Hepatocyte (in vitro differentiated cells): ENCODE measurements around the gene PPM1H. TPM values are rescaled to one million over a fixed set of nuclear protein-coding genes. Genes with fewer than 3 reads are reported as not detected.

Source experiments
- DNase-seq: peaks from one replicate; pipeline ENCODE4 v3.0.0-alpha.2; 2016; ENCODE audit warnings: low spot score
- H2AFZ ChIP-seq: fragments of 200-600 bp; sonication (generic); 2 replicates; pipeline ENCODE4 v1.6.0; 2016; ENCODE audit warnings: antibody characterized with exemption, mild to moderate bottlenecking
- H3K27ac ChIP-seq: fragments of 200-600 bp; sonication (generic); 2 replicates; pipeline ENCODE4 v1.5.1; 2016; ENCODE audit warnings: mild to moderate bottlenecking
- H3K27me3 ChIP-seq: fragments of 200-600 bp; sonication (generic); 2 replicates; pipeline ENCODE4 v1.6.1; 2016
- H3K36me3 ChIP-seq: fragments of 200-600 bp; sonication (generic); replicated peaks from 2 replicates; pipeline ENCODE4 v1.5.1; 2016; ENCODE audit warnings: low read depth; ENCODE audit not compliant: insufficient read depth
- H3K4me1 ChIP-seq: fragments of 200-600 bp; sonication (generic); 2 replicates; pipeline ENCODE4 v1.5.1; 2016; ENCODE audit warnings: mild to moderate bottlenecking, moderate library complexity; ENCODE audit not compliant: insufficient read depth
- H3K4me2 ChIP-seq: fragments of 200-600 bp; sonication (generic); 2 replicates; pipeline ENCODE4 v1.6.0; 2016
- H3K4me3 ChIP-seq: fragments of 200-600 bp; sonication (generic); 2 replicates; pipeline ENCODE4 v1.5.1; 2016; ENCODE audit warnings: mild to moderate bottlenecking
- H3K79me2 ChIP-seq: fragments of 200-600 bp; sonication (generic); 2 replicates; pipeline ENCODE4 v1.6.0; 2017; ENCODE audit warnings: mild to moderate bottlenecking
- H3K9me2 ChIP-seq: fragments of 200-600 bp; sonication (generic); replicated peaks from 2 replicates; pipeline ENCODE4 v1.6.0; 2017; ENCODE audit warnings: mild to moderate bottlenecking; ENCODE audit not compliant: insufficient read depth
- H3K9me3 ChIP-seq: fragments of 200-600 bp; sonication (generic); 2 replicates; pipeline ENCODE4 v1.5.1; 2016; ENCODE audit warnings: low read depth, mild to moderate bottlenecking
- H4K20me1 ChIP-seq: fragments of 200-600 bp; sonication (generic); 2 replicates; pipeline ENCODE4 v1.6.0; 2016; ENCODE audit warnings: mild to moderate bottlenecking; ENCODE audit not compliant: insufficient read depth, poor library complexity, severe bottlenecking
- EZH2 ChIP-seq: fragments of 200-600 bp; sonication (generic); IDR thresholded peaks from 2 replicates; pipeline ENCODE4 v1.6.1; 2016; ENCODE audit warnings: antibody characterized with exemption, mild to moderate bottlenecking, borderline replicate concordance
- EZH2phosphoT487 ChIP-seq: fragments of 200-600 bp; sonication (generic); IDR thresholded peaks from one replicate; pipeline ENCODE4 v1.6.1; 2018; ENCODE audit warnings: antibody characterized with exemption, mild to moderate bottlenecking, low read depth, moderate library complexity; ENCODE audit not compliant: unreplicated experiment, severe bottlenecking
- WGBS: methylation state at CpG from one replicate; pipeline ENCODE4 v1.1.6; 2016; ENCODE audit warnings: low lambda C conversion rate; ENCODE audit errors: missing lambda C conversion rate; 5-methylcytosine and 5-hydroxymethylcytosine counted together
- polyA plus RNA-seq: library from polyadenylated mRNA; unstranded; fragments of >200 nt; fragmentation: Nextera tagmentation; extraction: Ambion mirVana; gene quantifications from 2 replicates; pipeline ENCODE4 v1.2.1, GENCODE V29; 2016
- total RNA-seq: library from RNA; depleted of rRNA; stranded (reverse); fragments of >200 nt; gene quantifications from 2 replicates; pipeline ENCODE4 v1.2.3, GENCODE V29; 2014
- TF ChIP-seq, protein P1 (sequence below): fragments of 200-600 bp; sonication (generic); IDR thresholded peaks from 2 replicates; pipeline ENCODE4 v1.5.1; 2016; ENCODE audit warnings: antibody characterized with exemption, mild to moderate bottlenecking; ENCODE audit not compliant: poor library complexity

PPM1H gene
- total and polyA plus RNA-seq, 2 experiments from 2014 or later = 9.2 to 21.8 TPM

DNA sequence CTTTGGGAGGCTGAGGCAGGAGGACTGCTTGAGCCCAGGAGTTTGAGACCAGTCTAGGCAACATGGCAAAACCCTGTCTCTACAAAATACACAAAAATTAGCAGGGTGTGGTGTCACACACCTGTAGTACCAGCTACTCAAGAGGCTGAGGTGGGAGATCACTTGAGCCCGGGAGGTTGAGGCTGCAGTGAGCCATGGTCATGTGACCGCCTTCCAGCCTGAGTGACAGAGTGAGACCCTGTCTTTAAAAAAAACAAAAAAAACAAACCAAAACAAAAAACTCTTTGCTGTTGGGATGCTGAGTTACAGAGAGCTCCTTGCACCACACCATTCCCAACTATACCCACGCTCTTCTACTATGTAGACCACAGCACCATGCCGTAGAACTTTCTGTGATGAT, 221.2 kb downstream of the PPM1H start:
- Histone ChIP-seq H3K27ac (no peak overlapping the region), H3K9me3 (no peaks in the 10 kb centered on the region), H3K4me3 (no peak overlapping the region), H3K9me2 (no peaks in the 10 kb centered on the region), H3K4me1 (peaks cover 16% of the 10 kb centered on the region), H3K27me3 (no peaks in the 10 kb centered on the region), H2AFZ (no peak overlapping the region), H3K36me3 (no peaks in the 10 kb centered on the region), H4K20me1 (no peaks in the 10 kb centered on the region), H3K79me2 (no peaks in the 10 kb centered on the region), H3K4me2 (no peak overlapping the region)
- DNase-seq = no peak
- TF ChIP-seq EZH2 (no peak), EZH2phosphoT487 (no peak)
- TF ChIP-seq, protein P1, sequence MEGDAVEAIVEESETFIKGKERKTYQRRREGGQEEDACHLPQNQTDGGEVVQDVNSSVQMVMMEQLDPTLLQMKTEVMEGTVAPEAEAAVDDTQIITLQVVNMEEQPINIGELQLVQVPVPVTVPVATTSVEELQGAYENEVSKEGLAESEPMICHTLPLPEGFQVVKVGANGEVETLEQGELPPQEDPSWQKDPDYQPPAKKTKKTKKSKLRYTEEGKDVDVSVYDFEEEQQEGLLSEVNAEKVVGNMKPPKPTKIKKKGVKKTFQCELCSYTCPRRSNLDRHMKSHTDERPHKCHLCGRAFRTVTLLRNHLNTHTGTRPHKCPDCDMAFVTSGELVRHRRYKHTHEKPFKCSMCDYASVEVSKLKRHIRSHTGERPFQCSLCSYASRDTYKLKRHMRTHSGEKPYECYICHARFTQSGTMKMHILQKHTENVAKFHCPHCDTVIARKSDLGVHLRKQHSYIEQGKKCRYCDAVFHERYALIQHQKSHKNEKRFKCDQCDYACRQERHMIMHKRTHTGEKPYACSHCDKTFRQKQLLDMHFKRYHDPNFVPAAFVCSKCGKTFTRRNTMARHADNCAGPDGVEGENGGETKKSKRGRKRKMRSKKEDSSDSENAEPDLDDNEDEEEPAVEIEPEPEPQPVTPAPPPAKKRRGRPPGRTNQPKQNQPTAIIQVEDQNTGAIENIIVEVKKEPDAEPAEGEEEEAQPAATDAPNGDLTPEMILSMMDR = no peak
- 85% methylated on average over 4 of the region's 4 CpGs for WGBS

DNA sequence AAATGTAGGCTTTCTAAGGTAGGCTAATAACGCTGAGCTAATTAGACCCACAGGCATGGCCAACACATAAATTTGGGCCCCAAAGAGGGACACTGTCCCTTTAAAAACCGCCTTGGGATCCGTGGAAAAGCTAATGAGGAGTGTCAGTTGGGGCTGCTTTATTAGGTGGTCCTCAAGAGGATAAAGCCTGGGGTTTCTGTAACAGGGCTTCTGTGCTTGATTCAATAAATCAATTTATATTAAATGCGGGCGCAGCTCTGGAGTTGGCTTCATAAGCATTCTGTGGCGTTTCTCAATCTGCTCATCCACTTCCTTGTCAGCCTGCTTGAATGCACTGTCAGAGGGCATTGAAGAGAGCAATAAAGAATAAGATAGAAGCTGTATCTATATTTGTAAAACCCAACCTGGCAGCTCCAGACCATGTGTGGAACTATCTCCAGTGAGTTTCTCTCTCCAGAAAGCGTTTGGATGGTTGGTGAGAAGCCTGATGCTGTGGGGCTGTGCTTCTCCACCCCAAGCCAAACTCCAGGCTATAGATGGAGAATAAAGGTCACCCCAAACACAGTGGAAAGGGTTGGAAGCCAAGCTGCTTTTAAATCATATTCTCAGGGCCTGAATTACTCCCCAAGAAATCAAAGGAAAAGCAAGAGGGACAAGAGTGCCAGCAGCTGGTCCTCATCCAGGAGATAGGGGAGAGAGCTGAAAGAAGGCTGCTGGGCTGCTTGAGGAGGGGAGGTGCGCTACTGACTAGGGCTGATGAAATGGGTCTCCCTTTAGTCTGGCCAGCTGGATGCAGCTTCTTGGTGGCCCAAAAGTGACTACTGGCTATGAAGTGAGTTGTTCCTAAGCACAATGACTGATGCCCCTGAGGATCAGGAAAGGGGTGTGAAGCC, 222.0 kb downstream of the PPM1H start:
- no peak for DNase-seq
- H3K79me2 ChIP-seq = no peaks in the 10 kb centered on the region
- H3K27ac ChIP-seq = no peak overlapping the region
- H3K4me3 ChIP-seq = no peak overlapping the region
- H3K9me2 ChIP-seq = no peaks in the 10 kb centered on the region
- WGBS = 70% methylated on average over 8 of the region's 8 CpGs
- H3K9me3 ChIP-seq = no peaks in the 10 kb centered on the region
- no peaks in the 10 kb centered on the region for H3K27me3 ChIP-seq
- no peak overlapping the region for H2AFZ ChIP-seq
- no peak for TF ChIP-seq EZH2
- H3K36me3 ChIP-seq = no peaks in the 10 kb centered on the region
- no peak overlapping the region for H3K4me2 ChIP-seq
- H3K4me1 ChIP-seq = peaks cover 16% of the 10 kb centered on the region
- no peaks in the 10 kb centered on the region for H4K20me1 ChIP-seq

DNA sequence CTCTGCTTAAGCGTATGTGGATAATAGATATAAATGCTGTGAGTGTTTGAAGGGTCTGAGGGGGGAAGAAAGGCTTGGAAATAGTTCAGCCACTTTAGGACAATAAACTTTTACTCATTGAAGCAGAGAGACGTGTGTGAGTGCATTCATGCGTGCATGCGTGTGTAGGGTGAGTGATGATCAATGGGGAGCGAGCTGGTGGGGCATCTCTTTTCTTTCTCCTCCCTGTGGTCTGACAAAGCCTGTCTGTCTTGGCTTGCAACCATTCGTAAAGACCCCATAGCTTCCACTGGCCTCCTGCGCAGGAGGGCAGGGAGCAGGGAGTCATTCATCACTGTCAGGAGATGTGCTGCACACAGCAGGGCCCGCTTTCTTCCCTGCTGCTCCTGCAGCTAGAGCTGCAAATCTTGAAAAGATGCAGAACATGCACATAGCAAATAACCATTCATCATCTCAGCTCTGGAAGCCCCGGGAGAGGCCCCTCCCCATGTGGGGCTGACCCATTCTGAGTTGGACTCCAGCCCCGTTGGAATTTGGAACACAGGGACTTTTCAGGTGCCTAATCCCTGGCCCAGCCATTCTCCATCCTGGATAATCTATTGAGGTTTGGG, 223.2 kb downstream of the PPM1H start:
- WGBS = 48% methylated on average over 10 of the region's 10 CpGs
- no peaks in the 10 kb centered on the region for H3K79me2 ChIP-seq

DNA sequence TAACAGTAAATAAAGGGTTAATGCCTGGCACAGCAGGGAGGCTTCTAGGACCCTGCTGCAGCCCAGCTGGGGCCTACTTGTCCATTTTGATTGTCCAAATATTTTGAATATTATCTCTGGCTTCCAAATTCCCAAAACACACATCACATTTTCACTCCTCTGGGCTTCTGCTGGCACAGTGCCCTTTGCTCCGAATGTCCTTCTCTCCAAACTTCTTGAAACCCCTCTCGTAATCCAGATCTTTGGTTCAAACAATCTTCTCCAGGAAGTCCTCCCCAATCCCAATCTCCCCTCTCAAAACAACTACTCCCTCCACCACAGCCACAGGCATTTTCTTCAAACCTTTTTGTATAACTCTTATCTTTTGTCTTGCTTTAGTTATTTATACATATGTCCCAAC, 225.6 kb downstream of the PPM1H start:
- Histone ChIP-seq H3K4me3 (no peak overlapping the region), H3K36me3 (no peaks in the 10 kb centered on the region), H3K4me1 (peaks cover 16% of the 10 kb centered on the region), H3K79me2 (no peaks in the 10 kb centered on the region), H3K9me2 (no peaks in the 10 kb centered on the region), H3K27me3 (no peaks in the 10 kb centered on the region), H3K27ac (no peak overlapping the region), H2AFZ (no peak overlapping the region), H4K20me1 (no peaks in the 10 kb centered on the region), H3K9me3 (no peaks in the 10 kb centered on the region), H3K4me2 (no peak overlapping the region)
- no peak for DNase-seq
- WGBS = 80% methylated on average over 2 of the region's 2 CpGs
- TF ChIP-seq, protein P1 = no peak
- TF ChIP-seq EZH2 (no peak), EZH2phosphoT487 (no peak)

More for the DNA sequence above, 223.2 kb downstream of the PPM1H start:
- no peak overlapping the region for H3K4me3 ChIP-seq
- no peaks in the 10 kb centered on the region for H4K20me1 ChIP-seq
- no peaks in the 10 kb centered on the region for H3K36me3 ChIP-seq
- no peak for TF ChIP-seq EZH2
- TF ChIP-seq, protein P1 = no peak
- H3K27ac ChIP-seq = no peak overlapping the region
- peaks cover 16% of the 10 kb centered on the region for H3K4me1 ChIP-seq
- H3K27me3 ChIP-seq = no peaks in the 10 kb centered on the region
- no peaks in the 10 kb centered on the region for H3K9me2 ChIP-seq
- H3K9me3 ChIP-seq = no peaks in the 10 kb centered on the region
- no peak for DNase-seq
- no peak overlapping the region for H2AFZ ChIP-seq
- no peak overlapping the region for H3K4me2 ChIP-seq
